Femur (tissue), 1 donor: ENCODE data around the gene DCXR.
"Not testable (repeated sequence)": the region's sequence is repeated elsewhere in the genome, so short reads cannot be mapped to it uniquely, and the experiment has no call there.

Experiments
- DNase-seq: peaks from one replicate; pipeline ENCODE4 v3.0.0-alpha.2; 2017

DCXR gene

DNA sequence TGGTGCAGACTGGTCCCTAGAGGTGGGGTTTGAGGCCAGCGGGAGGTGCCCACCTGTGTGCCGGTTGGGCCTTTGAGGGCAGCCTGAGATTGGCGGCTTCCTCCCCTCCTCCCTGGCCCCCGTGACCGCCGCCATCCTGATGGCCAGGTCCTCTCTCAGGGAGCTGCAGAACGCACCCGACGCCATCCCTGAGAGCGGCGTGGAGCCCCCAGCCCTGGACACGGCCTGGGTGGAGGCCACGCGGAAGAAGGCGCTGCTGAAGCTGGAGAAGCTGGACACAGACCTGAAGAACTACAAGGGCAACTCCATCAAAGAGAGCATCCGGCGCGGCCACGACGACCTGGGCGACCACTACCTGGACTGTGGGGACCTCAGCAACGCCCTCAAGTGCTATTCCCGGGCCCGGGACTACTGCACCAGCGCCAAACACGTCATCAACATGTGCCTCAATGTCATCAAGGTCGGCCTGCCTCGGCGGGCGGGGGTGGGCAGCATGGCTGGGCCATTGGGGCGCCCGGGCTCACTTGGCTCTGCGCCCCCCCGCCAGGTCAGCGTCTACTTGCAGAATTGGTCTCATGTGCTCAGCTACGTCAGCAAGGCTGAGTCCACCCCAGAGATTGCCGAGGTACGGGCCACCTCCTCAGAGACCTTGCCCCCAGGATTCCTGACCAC, 17.0 kb upstream of the DCXR start:
- DNase-seq: peak; percentile 27

DNA sequence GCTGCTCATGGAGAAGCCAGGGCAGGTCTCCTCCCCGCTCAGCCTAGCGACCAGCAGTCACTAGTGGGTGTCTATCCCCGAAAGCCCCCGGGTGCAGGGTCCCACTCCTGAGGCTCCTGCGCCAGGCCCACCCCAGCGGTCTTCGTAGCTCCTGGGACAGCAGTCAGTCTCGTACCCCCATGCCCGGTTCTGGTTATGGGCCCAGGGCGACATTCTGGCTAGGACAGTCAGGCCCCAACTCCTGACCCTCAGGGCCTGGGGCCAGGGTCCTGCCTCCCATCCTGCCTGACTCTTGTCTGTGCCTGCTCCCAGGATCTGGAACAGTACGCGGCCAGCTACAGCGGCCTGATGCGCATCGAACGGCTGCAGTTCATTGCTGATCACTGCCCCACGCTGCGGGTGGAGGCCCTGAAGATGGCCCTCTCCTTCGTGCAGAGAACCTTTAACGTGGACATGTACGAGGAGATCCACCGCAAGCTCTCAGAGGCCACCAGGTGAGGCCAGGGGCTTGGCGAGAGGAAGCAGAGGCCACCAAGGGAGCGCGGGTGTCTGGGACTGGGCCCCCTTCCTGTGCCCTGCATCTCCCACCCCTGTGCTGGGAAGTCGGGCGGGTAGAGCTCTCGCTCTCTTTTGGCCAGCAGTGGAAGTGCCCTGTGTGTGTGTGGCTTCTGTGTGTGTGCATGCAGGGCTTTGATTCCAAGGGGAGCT, 16.2 kb upstream of the DCXR start:
- DNase-seq: peak; percentile 15

DNA sequence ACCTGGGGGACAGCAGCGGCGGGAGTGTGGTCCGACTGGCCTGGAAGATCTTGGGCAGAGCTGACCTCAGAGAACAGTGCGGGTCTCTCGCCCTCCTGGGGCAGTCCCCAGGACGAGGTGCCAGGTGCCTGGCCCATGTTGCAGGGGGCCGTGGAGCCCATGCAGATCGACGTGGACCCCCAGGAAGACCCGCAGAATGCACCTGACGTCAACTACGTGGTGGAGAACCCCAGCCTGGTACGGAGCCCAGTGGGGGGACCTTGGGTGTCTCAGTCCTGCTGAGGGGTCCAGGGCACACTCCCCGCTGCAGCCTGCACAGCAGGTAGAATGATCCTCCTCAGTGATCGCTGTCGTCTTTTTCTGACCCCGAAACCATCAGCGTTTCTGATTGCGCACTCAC, 15.6 kb upstream of the DCXR start:
- no peak for DNase-seq

DNA sequence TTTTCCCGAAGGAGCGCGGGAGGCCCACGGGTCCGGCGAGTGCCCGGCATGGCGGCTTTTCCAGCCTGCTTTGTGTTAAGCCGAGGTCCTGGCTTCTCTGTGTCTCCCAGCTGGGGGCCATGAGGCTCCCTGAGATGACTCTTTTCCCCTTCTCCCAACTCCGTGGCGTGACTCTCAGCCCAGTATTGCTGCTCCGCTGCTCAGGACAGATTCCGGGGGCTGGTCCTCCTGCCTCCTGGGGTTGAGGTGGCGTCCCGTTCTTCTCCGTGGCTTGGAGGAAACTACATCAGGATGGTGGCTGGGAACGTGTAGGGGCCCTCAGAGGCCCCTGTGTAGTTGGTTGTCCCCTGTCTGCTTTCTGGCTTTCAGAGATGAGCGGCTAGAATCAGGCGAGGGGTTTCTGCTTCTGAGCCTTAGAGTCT, 15.2 kb upstream of the DCXR start:
- DNase-seq: peak; percentile 18

DNA sequence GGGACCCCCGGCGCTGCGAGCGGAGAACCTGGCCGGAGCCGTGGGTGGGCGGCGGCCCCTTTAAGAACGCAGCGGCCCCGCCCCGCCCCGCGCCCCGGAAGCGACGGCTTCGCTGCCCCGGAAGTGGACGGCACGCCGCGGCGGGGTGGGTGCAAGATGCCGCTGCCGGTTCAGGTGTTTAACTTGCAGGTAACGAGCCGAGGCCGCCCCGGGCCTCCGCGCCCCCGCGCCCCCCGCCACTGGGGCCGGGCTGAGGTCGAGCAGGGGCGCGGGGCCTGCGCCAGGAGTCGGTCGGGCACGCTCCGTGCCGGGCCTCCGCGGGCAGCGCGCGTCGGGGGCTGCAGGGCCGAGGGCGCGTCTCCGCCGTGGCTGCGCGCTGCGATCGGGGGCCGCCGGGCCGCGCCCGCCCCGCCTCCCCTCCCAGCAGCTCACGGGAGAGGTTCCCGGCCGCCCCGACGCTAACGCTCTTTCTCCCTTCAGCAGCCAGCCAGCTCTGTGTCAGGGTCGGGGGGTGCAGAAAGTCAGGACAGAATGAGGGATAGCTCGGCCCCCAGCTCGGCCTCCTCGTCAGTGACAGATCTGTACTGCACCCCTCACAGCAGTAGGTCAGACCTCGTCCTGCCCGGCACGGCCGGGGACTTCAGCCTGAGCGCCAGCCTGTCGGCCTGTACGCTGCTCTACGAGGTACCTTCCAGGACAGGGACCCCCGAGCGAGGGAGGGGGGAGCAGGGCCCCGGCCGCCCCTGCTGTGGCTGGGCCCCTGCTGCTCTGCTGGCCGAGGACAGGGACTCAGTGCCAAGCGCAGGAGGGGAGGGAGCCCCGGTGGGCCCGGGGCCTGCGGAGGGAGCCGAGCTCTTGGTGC, 14.5 kb upstream of the DCXR start, which contains the start of the genes GPS1 and RFNG:
TSS of gene GPS1 (plus strand) at position 123 of the 862 bp plus-strand sequence. CDS start at position 157, 34 bp downstream.
TSS of gene RFNG (minus strand) at position 36 of the 862 bp plus-strand sequence. CDS start 45 bp downstream, outside the sequence.
- DNase-seq: peak; percentile 85

DNA sequence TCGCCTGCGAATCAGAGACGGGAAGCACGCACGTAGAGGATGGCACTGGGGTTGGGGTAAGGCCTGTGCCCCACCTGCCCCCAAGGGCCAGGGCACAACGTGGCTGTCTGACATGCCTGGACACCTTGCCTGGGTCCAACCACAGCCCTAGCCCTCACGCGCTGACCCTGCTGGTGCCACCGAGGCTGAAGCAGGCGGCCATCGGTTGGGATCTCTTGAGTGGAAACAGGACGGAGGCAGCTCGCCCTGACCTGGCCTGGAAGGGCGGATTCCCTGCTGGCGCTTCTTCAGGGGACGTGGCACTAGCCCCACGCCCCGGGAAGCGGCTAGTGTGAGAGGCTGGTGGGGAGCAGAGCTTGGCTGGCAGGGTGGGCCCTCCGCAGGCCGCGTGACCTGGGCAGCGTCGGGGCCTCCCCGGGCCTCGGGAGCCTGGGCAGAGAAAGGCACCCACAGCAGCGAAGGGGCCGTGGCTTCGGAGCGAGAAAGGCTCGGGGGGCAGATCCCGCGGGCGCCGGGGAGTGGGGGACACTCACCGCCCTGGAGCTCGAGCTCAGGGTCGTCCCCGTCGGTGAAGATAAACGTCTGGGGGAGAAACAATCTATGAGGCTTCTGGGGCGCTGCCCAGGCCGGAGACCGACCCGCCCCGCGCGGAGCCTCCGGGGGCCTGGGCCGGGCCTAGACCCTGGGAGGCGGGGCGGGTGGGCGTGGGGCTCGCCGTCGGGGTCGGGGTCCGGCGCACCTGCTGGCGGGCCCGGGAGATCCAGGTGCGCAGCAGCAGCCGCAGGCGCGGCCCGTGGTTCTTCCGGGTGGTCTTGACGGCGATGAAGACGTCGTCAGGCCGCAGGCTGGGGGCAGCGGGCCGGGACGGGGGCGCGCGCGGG, 13.5 kb upstream of the DCXR start:
- DNase-seq: peak; percentile 40

DNA sequence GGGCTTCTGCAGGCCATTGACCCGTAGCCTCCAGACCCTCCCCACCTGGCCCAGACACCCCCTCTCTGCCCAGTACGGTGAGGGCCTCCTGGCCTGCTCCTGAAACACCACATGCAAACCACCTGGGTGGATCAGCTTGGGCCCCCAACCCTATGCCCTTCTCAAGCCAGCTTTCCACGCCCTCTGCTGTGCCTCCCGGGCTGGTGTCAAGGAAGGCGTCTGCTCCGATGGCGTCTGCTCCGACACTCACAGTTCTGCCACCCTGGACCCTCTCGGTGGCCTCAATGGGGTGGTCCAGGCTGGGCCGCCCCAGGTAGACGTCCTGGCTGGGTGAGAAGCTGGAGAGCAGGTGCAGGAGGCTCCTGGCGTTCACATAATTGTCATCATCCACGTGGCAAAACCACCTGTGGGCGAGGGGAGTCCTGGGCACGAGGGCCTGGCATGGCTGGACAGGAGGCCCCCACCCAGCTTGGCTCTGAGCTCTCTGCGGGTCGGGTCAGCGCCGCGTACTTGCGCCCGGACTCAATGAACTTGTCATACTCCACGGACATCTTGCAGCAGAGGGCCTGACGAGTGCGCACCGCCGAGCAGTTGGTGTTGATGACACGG, 12.8 kb upstream of the DCXR start:
- peak; percentile 25 for DNase-seq

DNA sequence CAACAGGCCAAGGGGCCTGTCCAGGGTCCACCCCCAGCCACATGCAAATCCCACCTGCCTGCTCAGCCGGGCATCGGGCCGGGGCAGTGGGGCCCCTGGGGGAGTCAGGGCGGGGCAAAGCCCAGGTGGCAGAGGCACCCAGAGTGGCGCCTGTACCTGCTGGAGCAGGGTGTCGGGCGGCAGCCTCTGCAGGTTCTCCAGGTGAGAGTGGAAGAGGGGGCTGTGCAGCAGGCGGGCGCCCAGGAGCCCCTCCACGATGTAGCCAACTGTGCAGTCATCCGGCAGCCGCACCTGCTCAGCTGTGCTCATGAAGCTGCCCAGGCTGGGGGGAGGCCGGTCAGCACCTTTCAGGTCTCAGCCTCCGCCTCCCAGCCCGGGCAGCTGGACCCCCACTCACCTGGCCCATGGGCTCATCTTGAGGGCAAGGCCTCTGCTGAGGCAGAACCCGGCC, 12.0 kb upstream of the DCXR start:
- peak; percentile 17 for DNase-seq

DNA sequence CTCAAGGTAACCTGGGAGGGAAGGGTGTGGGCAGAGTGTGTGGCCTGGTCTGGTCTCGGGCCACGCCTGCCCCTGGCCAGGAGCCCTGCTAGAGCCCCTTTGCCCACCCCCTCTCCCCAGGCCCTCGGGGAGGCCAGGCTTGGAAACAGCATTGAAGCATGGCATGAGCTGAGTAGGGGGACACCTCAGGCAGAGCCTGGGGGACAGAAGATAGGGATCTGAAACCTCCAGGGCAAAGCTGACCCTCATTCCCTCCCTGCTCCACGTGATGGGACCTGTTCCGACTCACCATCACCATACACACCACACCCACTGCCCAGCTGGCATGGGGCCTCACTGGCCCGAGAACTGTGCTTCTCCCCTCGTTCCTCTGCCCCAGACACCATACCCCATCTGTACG, 11.6 kb upstream of the DCXR start:
- peak; percentile 17 for DNase-seq

DNA sequence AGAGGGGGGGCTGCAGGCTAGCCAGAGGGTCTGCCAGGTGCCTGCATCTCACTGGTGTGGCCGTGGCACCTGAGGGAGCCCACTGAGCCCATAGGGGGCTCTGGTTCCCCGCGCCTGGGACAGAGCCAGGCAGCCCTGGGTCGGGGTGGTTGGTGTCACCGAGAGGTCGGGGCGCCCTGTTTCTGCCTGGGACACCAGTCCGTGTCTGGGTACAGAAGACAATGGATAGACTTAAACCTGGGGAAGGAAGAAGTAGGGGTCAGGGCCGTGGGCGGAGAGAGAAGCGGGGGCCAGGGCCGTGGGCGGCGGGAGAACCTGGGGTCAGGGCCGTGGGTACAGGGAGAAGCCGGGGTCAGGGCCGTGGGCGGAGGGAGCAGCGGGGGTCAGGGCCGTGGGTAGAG, 11.1 kb upstream of the DCXR start:
- DNase-seq: peak; percentile 16

DNA sequence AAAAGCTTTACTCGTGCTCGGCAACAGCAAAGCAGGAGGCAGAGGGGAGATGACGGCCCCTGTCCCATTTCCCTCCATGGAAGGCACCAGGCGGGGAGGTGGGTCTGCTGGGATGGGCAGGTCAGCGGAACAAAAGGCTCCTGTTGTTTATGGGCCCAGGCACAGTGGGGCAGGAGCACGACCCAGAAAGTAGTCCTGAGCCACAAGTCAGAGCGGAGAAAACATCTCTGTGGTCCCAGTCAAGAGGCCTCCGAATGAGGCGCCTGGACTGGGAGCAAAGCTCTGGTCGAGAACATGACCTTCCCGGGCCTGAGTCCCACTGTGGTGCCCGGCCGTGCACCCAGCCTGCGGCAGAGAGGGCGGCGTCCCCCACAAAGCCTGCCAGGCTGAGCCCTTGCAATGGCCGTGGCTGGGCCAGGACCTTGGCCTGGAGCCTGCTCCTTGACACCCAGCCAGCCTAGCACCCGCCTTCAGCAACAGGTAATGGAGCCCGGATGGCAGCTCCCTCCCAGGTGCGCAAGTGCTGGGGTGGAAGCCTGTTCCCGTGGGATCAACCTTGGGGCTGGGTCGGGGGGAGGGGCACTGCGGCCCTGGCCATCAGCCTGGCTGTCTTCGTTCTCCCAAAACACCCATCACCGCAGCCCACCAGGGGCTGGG, 10.5 kb upstream of the DCXR start:
- no peak for DNase-seq

DNA sequence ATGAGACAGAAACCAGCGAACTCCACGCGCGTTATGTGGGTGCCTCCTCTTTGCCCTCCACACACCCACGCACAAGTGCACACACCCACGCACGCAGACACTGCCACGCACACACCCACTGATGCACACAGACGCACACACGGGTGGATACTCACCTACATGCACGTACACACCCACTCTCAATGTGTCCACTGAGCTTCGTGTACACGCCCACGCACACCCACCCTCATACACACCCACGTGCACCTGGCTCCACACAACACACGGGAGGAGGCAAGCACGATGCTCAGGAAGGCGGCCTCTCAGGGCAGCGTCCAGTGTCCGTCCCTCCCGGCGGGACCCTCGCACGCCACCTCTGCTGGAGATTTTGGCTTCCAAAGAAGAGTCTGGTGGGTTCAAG, 9.9 kb upstream of the DCXR start:
- no peak for DNase-seq

DNA sequence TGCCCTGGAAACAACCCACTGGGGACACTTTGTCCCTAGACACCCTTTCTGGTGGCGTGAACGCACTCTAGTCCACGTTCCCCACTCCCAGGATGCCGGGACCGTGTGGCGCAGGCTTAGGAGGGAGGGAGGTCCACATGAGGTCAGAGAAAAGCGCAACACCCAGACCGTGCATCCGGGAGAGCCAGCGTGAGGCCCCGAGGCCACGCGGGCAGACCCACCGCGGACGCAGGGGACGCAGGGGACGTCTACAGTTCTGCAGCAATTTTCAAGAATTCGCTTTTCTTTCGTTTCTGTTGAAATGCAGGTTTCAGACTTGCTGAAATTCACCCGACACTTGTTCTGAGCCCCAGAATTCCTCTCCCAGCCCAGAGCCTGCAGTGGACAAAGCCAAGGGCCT, 9.4 kb upstream of the DCXR start:
- no peak for DNase-seq

DNA sequence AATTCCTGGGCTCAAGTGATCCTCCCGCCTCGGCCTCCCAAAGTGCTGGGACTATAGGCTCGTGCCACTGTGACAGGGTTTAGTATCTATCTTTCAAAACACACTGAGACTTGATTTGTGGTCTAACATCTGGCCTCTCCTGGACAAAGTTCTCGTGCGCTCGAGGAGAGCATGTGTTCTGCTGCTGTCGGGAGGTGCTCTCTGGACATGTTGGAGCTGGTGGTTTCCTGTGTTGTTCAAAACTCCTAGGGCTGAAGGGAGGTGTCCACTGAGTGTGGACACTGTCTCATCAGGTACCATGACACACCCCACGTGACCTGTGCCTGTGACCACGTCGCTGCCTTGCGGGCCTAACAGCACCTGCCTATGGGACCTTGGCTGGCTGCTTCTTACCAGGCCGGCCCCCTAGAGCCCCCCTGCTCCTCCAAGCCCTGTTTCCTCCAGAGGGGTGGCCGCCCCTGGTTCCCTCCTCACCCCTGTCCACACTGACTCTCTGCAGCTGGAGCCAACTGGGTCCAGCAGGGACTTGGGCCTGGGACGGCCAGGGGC, 8.5 kb upstream of the DCXR start:
- DNase-seq: no peak

DNA sequence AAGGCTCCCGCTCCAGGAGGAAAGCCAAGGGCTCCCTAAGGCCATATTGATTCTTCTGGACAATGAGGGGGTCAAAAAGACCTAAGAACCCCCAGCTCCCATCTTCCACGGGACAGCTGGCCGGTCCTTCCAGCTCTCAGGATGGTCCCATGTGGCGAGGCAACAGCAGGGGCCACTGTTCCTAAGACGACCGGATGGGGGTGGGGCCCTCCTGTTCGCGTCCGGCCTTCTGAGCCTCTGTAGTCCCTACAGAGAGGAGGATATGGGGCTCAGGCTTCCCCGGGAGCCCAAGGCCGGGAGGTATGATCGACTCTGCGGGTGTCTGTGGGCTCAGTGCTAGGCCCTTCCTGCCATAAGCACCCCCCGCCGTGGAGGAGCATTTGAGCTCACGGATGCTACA, 6.0 kb upstream of the DCXR start:
- no peak for DNase-seq

DNA sequence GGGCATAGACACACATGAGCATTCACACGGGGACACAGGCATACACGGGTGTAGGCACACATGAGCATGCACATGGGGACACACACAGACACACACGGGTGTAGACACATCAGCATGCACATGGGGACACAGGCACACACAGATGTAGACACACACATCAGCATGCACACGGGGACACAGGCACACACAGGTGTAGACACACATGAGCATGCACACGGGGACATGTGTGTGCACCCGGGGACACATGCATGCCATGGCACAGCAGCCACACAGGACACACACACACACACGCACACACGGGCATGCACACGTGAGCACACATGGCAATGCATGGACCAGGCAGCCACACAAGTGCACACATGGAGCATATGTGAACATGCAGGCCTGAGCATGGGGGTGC, 5.2 kb upstream of the DCXR start:
- no peak for DNase-seq

DNA sequence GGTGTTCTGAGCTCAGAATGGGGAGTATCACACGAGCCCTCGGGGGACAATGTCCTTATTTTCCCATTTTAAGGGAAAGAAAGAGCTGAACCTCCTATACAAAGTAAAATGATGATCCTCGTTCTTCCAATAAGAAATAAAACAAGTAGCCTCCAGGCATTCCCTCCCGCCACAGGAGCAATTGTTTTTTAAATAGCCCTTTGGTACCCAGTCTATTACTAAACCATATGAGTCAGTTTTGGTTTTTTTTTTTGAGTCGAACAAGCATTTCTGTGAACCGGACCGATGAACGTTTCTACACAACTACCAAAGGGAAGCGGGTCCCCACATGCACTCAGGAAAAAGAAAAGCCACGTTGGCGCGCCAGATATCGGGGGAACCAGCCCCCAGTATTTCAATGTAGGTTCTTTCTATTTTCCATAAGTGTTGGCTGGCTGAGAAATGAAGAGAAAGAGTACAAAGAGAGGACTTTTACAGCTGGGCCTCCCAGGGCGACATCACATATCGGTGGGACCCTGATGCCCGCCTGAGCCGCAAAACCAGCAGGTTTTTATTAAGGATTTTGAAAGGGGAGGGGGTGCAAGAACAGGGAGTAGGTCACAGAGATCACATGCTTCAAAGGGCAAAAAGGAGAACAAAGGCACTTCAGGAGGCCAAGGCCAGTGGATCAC, 3.8 kb upstream of the DCXR start:
- no peak for DNase-seq

DNA sequence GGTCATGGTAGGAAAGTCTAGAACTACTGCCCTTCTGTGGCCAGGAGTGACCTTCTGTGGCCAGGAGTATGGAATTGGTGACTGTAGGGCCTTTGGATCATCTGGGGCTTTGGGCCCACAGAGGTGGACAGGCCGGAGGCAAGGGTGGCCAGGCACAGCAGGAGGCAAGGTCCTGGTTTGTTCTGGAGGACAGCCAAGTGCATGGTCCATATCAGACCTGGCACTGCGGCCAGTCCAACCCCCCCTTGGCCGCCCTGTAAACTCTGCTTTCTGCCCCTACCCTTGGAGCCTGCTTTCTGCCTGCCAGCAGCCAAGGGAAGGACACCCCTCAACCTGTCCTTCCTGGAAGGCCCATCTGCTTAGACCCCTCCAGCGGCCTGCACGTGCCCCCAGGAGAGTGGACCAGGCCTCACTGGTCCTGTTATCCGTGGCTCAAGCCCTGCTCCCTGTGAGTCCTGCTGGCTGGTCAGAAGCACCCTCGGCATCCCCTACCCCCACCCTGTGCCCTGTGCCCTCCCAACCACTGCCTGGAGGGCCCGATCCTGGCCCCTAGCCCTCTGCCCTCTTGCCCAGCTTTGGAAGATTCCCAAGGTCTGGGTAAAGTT, 2.3 kb upstream of the DCXR start:
- DNase-seq: no peak

DNA sequence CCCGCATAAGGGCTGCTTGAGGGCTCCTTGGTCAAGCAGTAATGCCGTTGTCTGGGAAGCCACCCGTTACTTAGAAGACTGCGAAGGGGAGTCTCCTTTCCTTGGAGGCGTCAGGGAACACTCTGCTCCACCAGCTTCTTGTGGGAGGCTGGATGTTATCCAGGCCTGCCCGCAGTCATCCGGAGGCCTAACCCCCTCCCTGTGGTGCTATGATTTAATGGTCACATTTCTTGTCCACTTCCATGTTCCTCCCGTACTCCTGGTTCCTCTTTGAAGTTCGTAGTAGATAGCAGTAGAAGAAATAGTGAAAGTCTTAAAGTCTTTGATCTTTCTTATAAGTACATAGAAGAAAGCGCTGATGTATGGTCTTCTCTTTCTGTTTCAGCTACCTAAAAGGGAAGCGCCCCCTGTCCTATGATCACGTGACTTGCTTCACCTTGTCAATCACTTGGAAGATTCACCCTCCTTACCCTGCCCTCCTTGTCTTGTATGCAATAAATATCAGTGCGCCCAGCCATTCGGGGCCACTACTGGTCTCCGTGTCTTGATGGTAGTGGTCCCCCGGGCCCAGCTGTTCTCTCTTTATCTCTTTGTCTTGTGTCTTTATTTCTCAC, 1.4 kb upstream of the DCXR start:
- not testable (repeated sequence) for DNase-seq

DNA sequence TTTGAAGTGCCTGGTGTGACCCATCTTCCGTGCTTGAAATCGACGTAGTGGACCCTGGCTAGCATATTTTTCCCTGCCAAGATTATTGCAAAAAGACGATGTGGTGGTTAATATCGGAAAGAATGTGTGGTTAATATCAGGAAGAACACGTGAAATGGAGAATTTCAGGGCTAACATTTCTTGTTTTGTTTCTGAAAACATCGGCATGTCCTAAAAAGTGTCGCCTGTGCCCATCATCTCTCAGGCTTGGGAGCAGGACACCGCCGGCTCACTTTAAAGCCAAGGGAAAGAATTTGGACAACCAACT, 345 bp upstream of the DCXR start:
- DNase-seq: no peak
